ENCODE data around the gene KIF24. TPM values are rescaled to one million over a fixed set of nuclear protein-coding genes. Genes with fewer than 3 reads are reported as not detected.
"Not testable (repeated sequence)": the region's sequence is repeated elsewhere in the genome, so short reads cannot be mapped to it uniquely, and the experiment has no call there.

KIF24 gene
- total RNA-seq, 1 donor from 2014 or later: 0.89 TPM

DNA sequence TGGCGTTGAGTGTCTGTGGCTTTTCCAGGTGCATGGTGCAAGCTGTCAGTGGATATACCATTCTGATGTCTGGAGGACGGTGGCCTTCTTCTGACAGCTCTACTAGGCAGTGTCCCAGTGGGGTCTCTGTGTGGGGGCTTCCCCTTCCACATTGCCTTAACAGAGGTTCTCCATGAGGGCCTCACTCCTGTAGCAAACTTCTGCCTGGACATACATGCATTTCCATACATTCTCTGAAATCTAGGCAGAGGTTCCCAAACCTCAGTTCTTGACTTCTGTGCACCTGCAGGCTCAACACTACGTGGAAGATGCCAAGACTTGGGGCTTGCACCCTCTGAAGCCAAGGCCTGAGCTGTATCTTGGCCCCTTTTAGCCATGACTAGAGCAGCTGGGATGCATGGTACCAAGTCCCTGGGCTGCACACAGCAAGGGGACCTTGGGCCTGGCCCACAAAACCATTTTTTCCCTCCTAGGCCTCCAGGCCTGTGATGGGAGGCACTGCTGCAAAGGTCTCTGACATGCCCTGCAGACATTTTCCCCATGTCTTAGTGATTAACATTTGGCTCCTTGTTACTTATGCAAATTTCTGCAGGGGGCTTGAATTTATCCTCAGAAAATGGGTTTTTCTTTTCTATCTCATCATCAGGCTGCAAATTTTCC is 38.8 kb upstream of the KIF24 start:
- intact Hi-C loops (cut with DNase I): not testable (repeated sequence)

DNA sequence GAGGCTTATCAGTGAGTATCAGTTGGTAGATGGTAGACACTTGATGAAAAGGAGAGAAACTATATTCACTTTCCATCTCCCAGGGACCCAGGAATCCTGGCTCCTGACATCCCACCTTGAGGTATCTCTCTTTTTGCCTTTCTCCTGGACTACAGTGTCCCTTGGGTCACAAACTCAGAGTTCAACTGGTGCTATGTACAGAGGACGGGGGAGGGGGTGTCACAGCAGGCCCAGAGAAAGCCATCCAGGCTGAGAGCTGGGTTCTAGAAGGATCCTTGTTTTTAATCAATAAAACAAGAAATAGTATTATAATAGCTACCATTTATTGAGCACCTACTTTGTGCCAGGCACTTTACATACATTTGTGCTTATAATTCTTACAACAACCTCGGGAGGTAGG is 37.3 kb upstream of the KIF24 start:
- intact Hi-C loops (cut with DNase I): no loop called here
- DNase-seq (ENCODE audit: low spot score): no peak

More for the DNA sequence above, 38.8 kb upstream of the KIF24 start:
- DNase-seq (ENCODE audit: low spot score): not testable (repeated sequence)

DNA sequence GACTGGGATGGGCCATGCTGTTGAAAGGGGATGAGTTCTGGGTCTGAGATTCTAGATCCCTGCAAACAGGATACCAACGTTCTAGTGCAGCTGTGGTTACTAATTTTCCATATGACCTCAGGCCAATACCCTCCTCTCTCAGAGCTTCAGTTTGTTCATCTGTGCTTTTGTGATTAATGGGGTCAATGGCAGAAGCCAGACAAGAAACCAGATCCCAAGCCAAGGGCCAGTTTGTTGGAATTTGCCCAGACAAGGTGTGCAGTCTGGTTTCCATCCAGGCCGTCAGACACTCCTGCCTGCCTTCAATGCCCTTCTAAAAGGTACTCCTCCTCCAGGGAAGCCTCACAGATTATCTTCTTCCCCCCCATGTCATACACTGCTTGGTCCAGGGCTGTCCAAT is 36.2 kb upstream of the KIF24 start:
- intact Hi-C loops (cut with DNase I): no loop called here
- DNase-seq (ENCODE audit: low spot score): no peak

DNA sequence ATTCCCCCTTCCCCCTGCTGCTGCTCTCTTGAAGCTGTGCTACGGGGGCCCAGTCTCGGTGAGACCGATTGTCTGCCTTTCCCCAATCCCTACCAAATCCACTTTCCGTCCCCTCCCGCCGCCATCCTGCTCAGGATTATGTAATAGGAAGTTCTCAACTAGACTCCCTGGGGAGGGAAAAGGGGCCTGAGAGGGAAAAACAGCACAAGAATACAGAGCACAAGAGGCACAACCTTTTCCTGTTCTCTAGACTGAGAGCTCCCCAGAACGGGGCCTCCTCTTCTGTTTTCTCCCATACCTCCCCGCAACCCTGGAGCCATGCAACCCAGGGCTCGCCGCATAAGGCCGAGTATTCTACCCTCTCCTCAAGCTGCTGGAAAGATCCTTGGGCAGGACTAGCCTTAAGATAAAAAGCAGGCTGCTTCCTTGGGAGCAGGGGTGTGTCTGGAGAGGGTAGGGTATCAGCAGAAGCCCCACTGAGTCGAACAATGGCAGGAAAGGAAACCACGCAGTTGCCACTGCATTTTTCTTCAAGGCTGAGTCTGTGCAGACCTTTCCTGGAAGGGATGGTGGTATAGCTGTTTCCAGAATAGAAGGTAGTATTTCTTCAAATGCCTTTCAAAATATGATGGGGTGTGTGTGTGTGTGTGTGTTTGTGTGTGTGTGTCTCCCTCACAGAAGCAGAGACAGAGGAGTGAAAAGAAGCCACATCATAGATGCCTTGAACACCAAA is 34.7 kb upstream of the KIF24 start:
- no peak for DNase-seq (ENCODE audit: low spot score)
- intact Hi-C loops (cut with DNase I): no loop called here

DNA sequence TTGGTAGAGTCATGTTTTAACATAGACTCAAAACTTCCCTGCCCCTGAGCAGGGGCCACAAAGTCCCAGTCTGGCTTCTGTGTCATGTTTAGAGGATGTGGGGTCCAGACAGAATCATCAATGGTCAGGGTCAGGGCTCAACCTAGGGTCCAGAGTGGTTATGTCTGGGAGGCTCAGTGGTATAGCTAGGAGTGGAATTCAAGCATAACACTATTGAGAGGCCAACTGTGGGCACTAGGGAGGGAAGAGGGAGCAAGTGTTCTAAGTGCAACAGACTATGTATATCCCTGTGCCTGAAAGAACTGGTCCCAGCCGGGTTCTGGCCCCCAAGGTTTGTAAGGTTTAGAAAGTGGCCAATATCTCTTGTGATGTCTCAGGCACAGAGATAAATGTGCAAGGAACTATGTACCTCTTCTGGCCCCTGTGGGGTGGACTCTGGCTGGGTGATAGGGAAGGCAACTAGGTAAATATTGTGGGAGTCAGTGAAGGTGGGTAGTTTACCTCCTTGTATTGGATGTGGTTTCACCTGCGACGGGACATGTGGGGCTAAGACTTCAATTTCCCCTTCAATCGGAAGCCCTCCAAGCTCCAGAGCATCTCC is 33.6 kb upstream of the KIF24 start:
- no peak for DNase-seq (ENCODE audit: low spot score)
- intact Hi-C loops (cut with DNase I): no loop called here

DNA sequence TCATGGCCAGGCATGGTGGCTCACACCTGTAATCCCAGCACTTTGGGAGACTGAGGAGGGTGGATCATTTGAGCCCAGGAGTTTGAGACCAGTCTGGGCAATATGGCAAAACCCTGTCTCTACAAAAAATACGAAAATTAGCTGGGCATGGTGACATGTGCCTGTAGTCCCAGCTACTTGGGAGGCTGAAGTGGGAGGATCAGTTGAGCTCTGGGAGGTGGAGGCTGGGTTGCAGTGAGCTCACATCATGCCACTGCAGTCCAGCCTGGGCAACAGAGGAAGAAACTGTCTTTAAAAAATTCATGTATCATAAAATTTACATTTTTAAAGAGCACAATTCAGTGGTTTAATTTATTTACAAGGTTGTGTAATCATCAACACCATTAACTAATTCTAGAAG is 23.9 kb upstream of the KIF24 start:
- intact Hi-C loops (cut with DNase I); DNase-seq (ENCODE audit: low spot score): not testable (repeated sequence)

DNA sequence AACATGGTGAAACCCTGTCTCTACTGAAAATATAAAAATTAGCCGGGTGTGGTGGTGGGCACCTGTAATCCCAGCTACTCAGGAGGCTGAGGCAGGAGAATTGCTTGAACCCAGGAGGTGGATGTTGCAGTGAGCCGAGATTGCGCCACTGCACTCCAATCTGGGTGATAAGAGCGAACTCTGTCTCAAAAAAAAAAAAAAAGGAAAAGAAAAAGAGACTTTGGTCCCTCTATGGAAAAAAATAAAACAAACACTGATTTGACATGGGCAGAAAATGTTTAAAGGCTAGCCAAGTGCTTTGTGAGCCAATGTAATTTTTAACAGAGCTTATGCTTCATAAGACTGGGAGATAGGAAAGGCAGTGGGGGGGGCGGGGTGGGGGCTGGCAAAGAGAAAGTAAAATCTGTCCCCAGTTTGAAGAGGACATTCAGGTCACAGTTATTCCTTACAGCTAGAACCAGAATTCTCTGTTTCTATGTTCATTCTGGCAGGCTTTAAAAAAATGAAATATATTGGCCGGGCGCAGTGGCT is 23.1 kb upstream of the KIF24 start:
- intact Hi-C loops (cut with DNase I); DNase-seq (ENCODE audit: low spot score): not testable (repeated sequence)

DNA sequence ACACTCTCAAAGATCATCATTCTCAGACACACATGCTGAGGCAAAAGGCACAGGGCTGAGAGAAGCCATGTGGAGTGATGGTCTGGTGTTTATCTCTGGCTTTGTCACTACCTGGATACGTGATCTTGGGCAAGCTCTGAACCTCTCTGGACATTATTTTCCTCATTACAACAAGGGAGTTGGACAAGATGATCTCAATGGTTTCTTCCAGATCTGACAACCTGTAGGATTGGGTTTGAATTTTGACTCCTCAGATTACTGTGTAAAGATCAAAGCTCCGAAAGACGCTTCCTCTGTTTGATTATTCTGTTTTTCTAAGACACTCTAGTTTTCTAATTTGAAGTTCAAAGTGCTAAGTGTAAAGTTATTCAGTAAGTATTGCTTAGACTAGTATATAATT is 20.3 kb upstream of the KIF24 start:
- DNase-seq (ENCODE audit: low spot score): no peak
- intact Hi-C loops (cut with DNase I): no loop called here

DNA sequence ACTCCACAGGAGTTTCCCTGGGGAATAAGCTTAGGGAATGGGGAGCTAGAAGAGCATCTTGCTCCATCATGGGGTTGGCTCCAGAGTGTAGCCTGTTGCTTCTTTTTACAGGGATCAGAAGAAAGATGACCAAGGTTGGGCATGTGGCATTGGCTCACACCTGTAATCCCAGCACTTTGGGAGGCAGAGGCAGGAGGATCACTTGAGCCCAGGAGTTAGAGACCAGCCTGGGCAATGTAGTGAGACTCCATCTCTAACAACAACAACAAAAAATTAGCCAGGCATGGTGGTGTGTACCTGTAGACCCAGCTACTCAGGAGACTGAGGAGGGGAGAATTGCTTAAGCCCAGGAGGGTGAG is 18.7 kb upstream of the KIF24 start:
- no peak for DNase-seq (ENCODE audit: low spot score)
- intact Hi-C loops (cut with DNase I): no loop called here

DNA sequence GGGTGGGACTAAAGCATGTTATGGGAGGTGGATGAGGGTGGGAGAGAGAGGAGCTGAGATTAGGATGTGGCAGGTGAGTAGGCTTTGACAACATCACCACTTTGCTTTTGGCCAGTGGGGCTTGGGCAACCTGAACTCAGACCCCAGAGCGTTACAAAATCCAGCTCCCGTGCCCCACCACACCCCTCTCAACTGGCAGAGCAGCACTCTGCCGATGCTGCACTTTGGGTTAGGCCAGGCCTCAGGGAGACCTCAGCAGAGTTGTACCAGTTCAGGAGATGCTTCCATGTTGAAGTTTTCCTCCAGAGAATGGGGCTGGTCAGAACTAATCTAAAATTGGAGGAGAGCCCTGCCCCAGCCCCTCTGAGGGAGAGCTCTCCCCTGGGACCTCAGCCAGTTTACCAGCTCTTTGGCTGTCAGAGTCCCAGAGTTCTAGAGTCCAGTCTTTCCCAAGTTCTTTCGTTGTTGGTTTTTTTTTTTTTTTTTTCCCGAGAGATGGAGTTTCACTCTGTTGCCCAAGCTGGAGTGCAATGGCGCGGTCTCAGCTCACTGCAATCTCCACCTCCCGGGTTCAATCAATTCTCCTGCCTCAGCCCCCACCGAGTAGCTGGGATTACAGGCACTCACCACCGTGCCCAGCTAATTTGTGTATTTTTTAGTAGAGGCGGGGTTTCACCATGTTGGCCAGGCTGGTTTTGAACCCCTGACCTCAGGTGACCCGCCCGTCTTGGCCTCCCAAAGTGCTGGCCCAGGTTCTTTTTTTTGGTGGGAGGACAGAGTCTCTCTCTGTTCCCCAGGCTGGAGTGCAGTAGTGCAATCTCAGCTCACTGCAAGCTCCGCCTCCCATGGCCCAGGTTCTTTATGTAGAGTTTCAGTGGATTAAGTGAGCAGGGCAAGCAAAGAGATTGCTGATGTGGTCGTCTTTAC is 18.1 kb upstream of the KIF24 start:
- DNase-seq (ENCODE audit: low spot score): no peak
- intact Hi-C loops (cut with DNase I): no loop called here

DNA sequence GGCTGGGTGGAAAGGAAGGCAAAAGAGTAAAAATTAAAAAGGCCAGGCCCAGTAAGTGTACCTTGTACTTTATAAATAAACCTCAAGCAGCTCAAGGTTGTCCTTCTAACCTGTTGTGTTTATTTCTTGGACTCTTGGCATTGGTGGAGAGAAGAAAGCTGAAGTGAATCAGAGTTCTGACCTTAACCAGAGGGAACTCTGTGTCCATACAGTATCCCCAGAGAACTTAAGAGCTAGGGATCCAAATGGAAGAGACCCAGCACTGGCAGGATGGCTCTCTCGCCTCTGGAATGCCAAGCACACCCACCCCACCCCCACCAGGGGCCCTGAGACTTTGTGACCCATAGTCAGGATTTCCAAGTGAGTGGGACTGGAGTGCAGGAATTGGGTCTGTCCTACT is 14.5 kb upstream of the KIF24 start:
- no peak for DNase-seq (ENCODE audit: low spot score)
- intact Hi-C loops (cut with DNase I): no loop called here

DNA sequence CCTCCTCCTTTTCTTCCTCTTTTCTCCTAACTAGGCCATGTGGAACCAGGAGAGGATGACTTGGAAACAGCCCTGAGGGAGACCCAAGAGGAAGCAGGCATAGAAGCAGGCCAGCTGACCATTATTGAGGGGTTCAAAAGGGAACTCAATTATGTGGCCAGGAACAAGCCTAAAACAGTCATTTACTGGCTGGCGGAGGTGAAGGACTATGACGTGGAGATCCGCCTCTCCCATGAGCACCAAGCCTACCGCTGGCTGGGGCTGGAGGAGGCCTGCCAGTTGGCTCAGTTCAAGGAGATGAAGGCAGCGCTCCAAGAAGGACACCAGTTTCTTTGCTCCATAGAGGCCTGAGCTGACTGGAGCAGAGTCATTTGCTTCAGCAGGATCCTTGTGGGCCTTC is 14.0 kb upstream of the KIF24 start:
- intact Hi-C loops (cut with DNase I): no loop called here
- DNase-seq (ENCODE audit: low spot score): no peak

GRCh38 chr9:34341659-34342295 is 12.7 kb upstream of the KIF24 start:
- intact Hi-C loops (cut with DNase I): no loop called here
- DNase-seq (ENCODE audit: low spot score): no peak

- DNase-seq (ENCODE audit: low spot score): no peak
- intact Hi-C loops (cut with DNase I): loop anchor here (5.0 to 10.0 kb wide), 2 partner anchors 166 to 263 kb away; no protein-coding TSS in a partner anchor
Measured at GRCh38 chr9:34338665-34339385, 9.8 kb upstream of the KIF24 start.

- DNase-seq (ENCODE audit: low spot score): not testable (repeated sequence)
- intact Hi-C loops (cut with DNase I): loop anchor here (5.0 to 10.0 kb wide), 2 partner anchors 167 to 264 kb away; no protein-coding TSS in a partner anchor
Measured at GRCh38 chr9:34338079-34338478, 9.0 kb upstream of the KIF24 start.

GRCh38 chr9:34337403-34337802 is 8.3 kb upstream of the KIF24 start:
- DNase-seq (ENCODE audit: low spot score): no peak
- intact Hi-C loops (cut with DNase I): loop anchor here (5.0 to 10.0 kb wide), 2 partner anchors 167 to 265 kb away; no protein-coding TSS in a partner anchor

GRCh38 chr9:34335376-34335775 is 6.3 kb upstream of the KIF24 start:
- intact Hi-C loops (cut with DNase I): loop anchor here (5.0 to 10.0 kb wide), 2 partner anchors 169 to 267 kb away; no protein-coding TSS in a partner anchor
- DNase-seq (ENCODE audit: low spot score): no peak

GRCh38 chr9:34334916-34335315 is 5.8 kb upstream of the KIF24 start:
- DNase-seq (ENCODE audit: low spot score): no peak
- intact Hi-C loops (cut with DNase I): loop anchor here (5.0 to 10.0 kb wide), 3 partner anchors 170 to 267 kb away; no protein-coding TSS in a partner anchor
